GM18502 (cell line): Measurements from ENCODE around the gene AFAP1L2.
"Not testable (repeated sequence)": the region's sequence is repeated elsewhere in the genome, so short reads cannot be mapped to it uniquely, and the experiment has no call there.

Experiments
- ATAC-seq: cut with Tn5 transposase; IDR thresholded peaks from one replicate; pipeline ENCODE4 v1.9.1; 2021; ENCODE audit warnings: mild to moderate bottlenecking; ENCODE audit not compliant: unreplicated experiment, poor library complexity

Gene AFAP1L2

GRCh38 chr10:114367351-114368056 lies 36.8 kb downstream of the AFAP1L2 start:
- no peak for ATAC-seq

- ATAC-seq: no peak
These were observed 39.6 kb downstream of the AFAP1L2 start for GRCh38 chr10:114364726-114365125.

GRCh38 chr10:114363745-114364454 lies 40.4 kb downstream of the AFAP1L2 start:
- no peak for ATAC-seq

- no peak for ATAC-seq
These were observed 41.4 kb downstream of the AFAP1L2 start for GRCh38 chr10:114362826-114363355.

GRCh38 chr10:114359953-114360345 lies 44.4 kb downstream of the AFAP1L2 start:
- no peak for ATAC-seq

- ATAC-seq: no peak
These were observed 45.0 kb downstream of the AFAP1L2 start for GRCh38 chr10:114359041-114359952.

- ATAC-seq: no peak
These were observed 46.7 kb downstream of the AFAP1L2 start for GRCh38 chr10:114357515-114357996.

- ATAC-seq: no peak
These were observed 47.4 kb downstream of the AFAP1L2 start for GRCh38 chr10:114356751-114357514.

- ATAC-seq: no peak
These were observed 48.2 kb downstream of the AFAP1L2 start for GRCh38 chr10:114356126-114356525.

GRCh38 chr10:114353383-114353782 lies 50.9 kb downstream of the AFAP1L2 start:
- no peak for ATAC-seq

GRCh38 chr10:114352653-114353298 lies 51.5 kb downstream of the AFAP1L2 start:
- no peak for ATAC-seq

- ATAC-seq: no peak
These were observed 53.6 kb downstream of the AFAP1L2 start for GRCh38 chr10:114350751-114351150.

GRCh38 chr10:114349522-114350215 lies 54.6 kb downstream of the AFAP1L2 start:
- no peak for ATAC-seq

GRCh38 chr10:114349071-114349470 lies 55.2 kb downstream of the AFAP1L2 start:
- ATAC-seq: not testable (repeated sequence)

- no peak for ATAC-seq
These were observed 56.5 kb downstream of the AFAP1L2 start for GRCh38 chr10:114347791-114348190.

GRCh38 chr10:114347241-114347640 lies 57.1 kb downstream of the AFAP1L2 start:
- no peak for ATAC-seq

GRCh38 chr10:114346176-114347031 lies 57.9 kb downstream of the AFAP1L2 start:
- ATAC-seq: no peak

- no peak for ATAC-seq
These were observed 58.6 kb downstream of the AFAP1L2 start for GRCh38 chr10:114345701-114346100.
